Body of pancreas (tissue), 4 donors: ENCODE results near the gene ATP2B1. TPM values are rescaled to one million over a fixed set of nuclear protein-coding genes. Genes with fewer than 3 reads are reported as not detected.

Experiments used
- ATAC-seq: fragments of 150-250 bp; one replicate; pipeline ENCODE4 v1.9.1; 2016
- DNase-seq, 4 donors: peaks; one replicate each; pipeline ENCODE4 v3.0.0-alpha.2; 2019
- H3K27ac ChIP-seq, 4 donors: fragments of 200-600 bp; sonication (generic); 1 replicate in 3 of 4; 2 replicates in 1 of 4; pipeline versions ENCODE4 v1.5.1 to v1.6.1; 2016 to 2019; ENCODE audit warnings: mild to moderate bottlenecking in 1 of 4, mixed read lengths in 1 of 4, moderate library complexity in 1 of 4
- H3K27me3 ChIP-seq, 2 donors: fragments of 200-600 bp; sonication (generic); one replicate each; pipeline ENCODE4 v1.6.0; 2016; ENCODE audit warnings: mild to moderate bottlenecking in 1 of 2
- H3K36me3 ChIP-seq, 2 donors: fragments of 200-600 bp; sonication (generic); replicated peaks in 1 of 2; 2 replicates each; pipeline ENCODE4 v1.5.1; 2016; ENCODE audit warnings: low read depth in 2 of 2; ENCODE audit not compliant: insufficient read depth in 1 of 2
- H3K4me1 ChIP-seq: fragments of 200-600 bp; sonication (generic); one replicate; pipeline ENCODE4 v1.6.0; 2016
- H3K4me3 ChIP-seq, 2 donors: fragments of 200-600 bp; sonication (generic); 1 replicate in 1 of 2; 2 replicates in 1 of 2; pipeline ENCODE4 v1.5.1; 2016 to 2019
- H3K9me3 ChIP-seq, 3 donors: fragments of 200-600 bp; sonication (generic); 1 replicate in 2 of 3; 2 replicates in 1 of 3; pipeline ENCODE4 v1.5.1; 2016
- CTCF ChIP-seq, 7 experiments: fragments of 450-650 bp in 4 of 7; fragments of 200-600 bp in 3 of 7; sonication (generic) in 3 of 7; IDR thresholded peaks; one replicate each; pipeline ENCODE4 v1.5.1; 2016 to 2019; ENCODE audit warnings: antibody characterized with exemption in 7 of 7
- POLR2A ChIP-seq, 3 donors: fragments of 450-650 bp; IDR thresholded peaks; one replicate each; pipeline ENCODE4 v1.6.1; 2016; ENCODE audit warnings: antibody characterized with exemption in 3 of 3, mild to moderate bottlenecking in 2 of 3
- WGBS, 2 donors: methylation state at CpG; one replicate each; pipeline ENCODE4 v1.1.5; 2017; 5-methylcytosine and 5-hydroxymethylcytosine counted together
- intact Hi-C: fragments of 100-400 bp; cut with DNase I; formaldehyde crosslinking; loops from one replicate; pipeline ENCODE4 v1.15.1; 2023
- total RNA-seq, 2 donors: library from RNA; depleted of rRNA; stranded (reverse); fragments of >200 nt; gene quantifications; one replicate each; pipeline ENCODE4 v1.1.0, GENCODE V29; 2016

The ATP2B1 gene
- total RNA-seq, 2 donors from 2014 or later = 17.1 to 37.9 TPM

GRCh38 chr12:89542912-89543592 lies 165.6 kb downstream of the ATP2B1 start:
- WGBS, 2 donors = 7 to 8% methylated on average over 6 of the region's 6 CpGs
- TF ChIP-seq POLR2A (IDR thresholded peaks at IDR 0.05) (no peak), CTCF (IDR thresholded peaks at IDR 0.05) (peak; percentile 75 to 94 (median 86))
- Histone ChIP-seq H3K9me3 (no peaks in the 10 kb centered on the region), H3K27ac (no peak overlapping the region), H3K4me1 (peaks cover 8% of the 10 kb centered on the region), H3K36me3 (no peaks in the 10 kb centered on the region), H3K4me3 (no peak overlapping the region), H3K27me3 (no peaks in the 10 kb centered on the region)
- peak; percentile 83 for ATAC-seq
- intact Hi-C loops = loop anchor here (10.0 kb wide), 1 partner anchor 562 kb away; no protein-coding TSS in a partner anchor
- DNase-seq = peak; percentile 74 to 83 (median 76)

- TF ChIP-seq POLR2A (IDR thresholded peaks at IDR 0.05) = no peak
- no peak for TF ChIP-seq CTCF (IDR thresholded peaks at IDR 0.05)
- ATAC-seq = no peak
Measured at GRCh38 chr12:89542236-89542635, 166.4 kb downstream of the ATP2B1 start.

GRCh38 chr12:89540586-89540985 lies 168.1 kb downstream of the ATP2B1 start:
- ATAC-seq (no peak), DNase-seq (no peak)
- H3K9me3 ChIP-seq = no peaks in the 10 kb centered on the region
- no peak for TF ChIP-seq CTCF (IDR thresholded peaks at IDR 0.05)
- no peak for TF ChIP-seq POLR2A (IDR thresholded peaks at IDR 0.05)
- WGBS, 2 donors = 63 to 80% methylated on average over 3 of the region's 3 CpGs
- H3K4me1 ChIP-seq = peaks cover 8% of the 10 kb centered on the region
- intact Hi-C loops = loop anchor here (10.0 kb wide), 1 partner anchor 564 kb away; no protein-coding TSS in a partner anchor
- H3K36me3 ChIP-seq = no peaks in the 10 kb centered on the region
- H3K27me3 ChIP-seq = no peaks in the 10 kb centered on the region
- no peak overlapping the region for H3K27ac ChIP-seq
- no peak overlapping the region for H3K4me3 ChIP-seq

More at GRCh38 chr12:89542236-89542635, 166.4 kb downstream of the ATP2B1 start:
- H3K36me3 ChIP-seq = no peaks in the 10 kb centered on the region
- H3K9me3 ChIP-seq = no peaks in the 10 kb centered on the region
- H3K4me3 ChIP-seq = no peak overlapping the region
- no peaks in the 10 kb centered on the region for H3K27me3 ChIP-seq
- H3K27ac ChIP-seq = no peak overlapping the region
- intact Hi-C loops = loop anchor here (10.0 kb wide), 1 partner anchor 563 kb away; no protein-coding TSS in a partner anchor
- peaks cover 8% of the 10 kb centered on the region for H3K4me1 ChIP-seq
- 83 to 88% methylated on average over 2 of the region's 2 CpGs for WGBS, 2 donors
- DNase-seq = no peak

GRCh38 chr12:89539426-89540223 lies 169.0 kb downstream of the ATP2B1 start:
- DNase-seq (no peak), ATAC-seq (no peak)
- Histone ChIP-seq H3K9me3 (no peaks in the 10 kb centered on the region), H3K27ac (no peak overlapping the region), H3K27me3 (no peaks in the 10 kb centered on the region), H3K36me3 (no peaks in the 10 kb centered on the region), H3K4me3 (no peak overlapping the region), H3K4me1 (peaks cover 8% of the 10 kb centered on the region)
- intact Hi-C loops = loop anchor here (10.0 kb wide), 1 partner anchor 565 kb away; no protein-coding TSS in a partner anchor
- no peak for TF ChIP-seq CTCF (IDR thresholded peaks at IDR 0.05)
- no peak for TF ChIP-seq POLR2A (IDR thresholded peaks at IDR 0.05)
- 68 to 72% methylated on average over 5 of the region's 5 CpGs for WGBS, 2 donors
